ENCODE data around the gene PCDHB9. TPM values are rescaled to one million over a fixed set of nuclear protein-coding genes. Genes with fewer than 3 reads are reported as not detected.
"Not testable (repeated sequence)": the region's sequence is repeated elsewhere in the genome, so short reads cannot be mapped to it uniquely, and the experiment has no call there.

The PCDHB9 gene
- total and polyA plus RNA-seq, 2 donors (not counting 1 experiment from before 2014, with no cell fraction given): 0.12 TPM

DNA sequence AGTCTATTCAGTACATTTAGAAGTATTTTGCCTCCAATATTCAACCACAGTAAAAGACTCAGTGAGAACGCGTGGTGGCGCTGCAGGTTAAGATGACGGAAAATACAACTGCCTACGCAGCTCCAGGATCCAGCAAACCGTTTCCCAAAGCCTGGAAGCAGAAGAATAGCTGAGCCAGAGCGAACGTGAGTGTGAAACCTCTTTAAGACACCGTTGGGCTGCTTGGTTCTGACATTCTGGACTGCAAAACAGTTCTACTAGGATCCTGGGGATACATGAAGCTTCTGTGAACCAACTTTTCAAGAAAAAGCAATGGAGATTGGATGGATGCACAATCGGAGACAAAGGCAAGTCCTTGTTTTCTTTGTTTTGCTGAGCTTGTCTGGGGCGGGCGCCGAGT is 4.7 kb upstream of the PCDHB9 start, which contains the start of gene PCDHB16:
Gene PCDHB16 (plus strand): TSS at position 140 of the 400 bp plus-strand sequence. CDS start 173 bp downstream, at position 313.
- H4K20me1 ChIP-seq (ENCODE audit: control insufficient read depth, insufficient read depth, low read length, poor library complexity, severe bottlenecking): no peaks in the 10 kb centered on the region
- DNase-seq (no peak), ATAC-seq (ENCODE audit: low read depth) (no peak)
- no peak within 1 kb of the TSS for H3K27ac ChIP-seq (ENCODE audit: low read length in 2 of 2)
- TF ChIP-seq EZH2 (IDR thresholded peaks at IDR 0.05; ENCODE audit: borderline replicate concordance, insufficient read depth, low read depth, low read length, poor library complexity, severe bottlenecking): no peak
- TF ChIP-seq, protein P1, sequence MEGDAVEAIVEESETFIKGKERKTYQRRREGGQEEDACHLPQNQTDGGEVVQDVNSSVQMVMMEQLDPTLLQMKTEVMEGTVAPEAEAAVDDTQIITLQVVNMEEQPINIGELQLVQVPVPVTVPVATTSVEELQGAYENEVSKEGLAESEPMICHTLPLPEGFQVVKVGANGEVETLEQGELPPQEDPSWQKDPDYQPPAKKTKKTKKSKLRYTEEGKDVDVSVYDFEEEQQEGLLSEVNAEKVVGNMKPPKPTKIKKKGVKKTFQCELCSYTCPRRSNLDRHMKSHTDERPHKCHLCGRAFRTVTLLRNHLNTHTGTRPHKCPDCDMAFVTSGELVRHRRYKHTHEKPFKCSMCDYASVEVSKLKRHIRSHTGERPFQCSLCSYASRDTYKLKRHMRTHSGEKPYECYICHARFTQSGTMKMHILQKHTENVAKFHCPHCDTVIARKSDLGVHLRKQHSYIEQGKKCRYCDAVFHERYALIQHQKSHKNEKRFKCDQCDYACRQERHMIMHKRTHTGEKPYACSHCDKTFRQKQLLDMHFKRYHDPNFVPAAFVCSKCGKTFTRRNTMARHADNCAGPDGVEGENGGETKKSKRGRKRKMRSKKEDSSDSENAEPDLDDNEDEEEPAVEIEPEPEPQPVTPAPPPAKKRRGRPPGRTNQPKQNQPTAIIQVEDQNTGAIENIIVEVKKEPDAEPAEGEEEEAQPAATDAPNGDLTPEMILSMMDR (IDR thresholded peaks at IDR 0.05): no peak
- H3K27ac Mint-ChIP-seq: no peak within 1 kb of the TSS
- H3K79me2 ChIP-seq (ENCODE audit: control insufficient read depth, insufficient read depth, low read length): no peaks in the 10 kb centered on the region
- no peak within 1 kb of the TSS for H3K4me2 ChIP-seq (replicated peaks; ENCODE audit: low read depth, low read length, poor library complexity, severe bottlenecking)
- intact Hi-C loops (cut with micrococcal nuclease): loop anchor here (10.0 kb wide), 1 partner anchor 383 kb away; no protein-coding TSS in a partner anchor
- H3K4me3 Mint-ChIP-seq: no peak within 1 kb of the TSS
- H3K36me3 ChIP-seq (replicated peaks in 1 of 2; ENCODE audit: control extremely low read depth in 1 of 2, control insufficient read depth in 1 of 2, extremely low read depth in 1 of 2, insufficient read depth in 2 of 2, low read length in 1 of 2): no peaks in the 10 kb centered on the region
- WGBS (ENCODE audit: insufficient coverage): 19% methylated on average over 13 of the region's 13 CpGs
- peaks cover 0 to 10% (median 7%) of the 10 kb centered on the region in 4 experiments for H3K27me3 ChIP-seq (replicated peaks in 1 of 4; ENCODE audit: control extremely low read depth in 1 of 4, control insufficient read depth in 3 of 4, insufficient read depth in 4 of 4, low read length in 3 of 4)
- peaks cover 29% of the 10 kb centered on the region for H3K27me3 Mint-ChIP-seq
- H2AFZ ChIP-seq (ENCODE audit: insufficient read depth, low read depth, low read length, poor library complexity, severe bottlenecking): no peak within 1 kb of the TSS
- H3K4me1 ChIP-seq (ENCODE audit: control insufficient read depth in 2 of 2, insufficient read depth in 2 of 2, low read length in 2 of 2): peaks cover 0 to 4% of the 10 kb centered on the region in 2 donors
- no peak within 1 kb of the TSS for H3K4me3 ChIP-seq (ENCODE audit: control extremely low read depth in 1 of 5, extremely low read depth in 1 of 5, insufficient read depth in 1 of 5, low read depth in 2 of 5, low read length in 4 of 5)
- POLR2A ChIA-PET: no interaction called here
- H3K9me3 Mint-ChIP-seq (ENCODE audit: insufficient read depth): peaks cover 2% of the 10 kb centered on the region
- no peak within 1 kb of the TSS for H3K9ac ChIP-seq (ENCODE audit: low read length)
- H3K9me3 ChIP-seq (ENCODE audit: control extremely low read depth in 1 of 3, control insufficient read depth in 2 of 3, insufficient read depth in 1 of 3, low read length in 2 of 3): peaks cover 0 to 34% (median 5%) of the 10 kb centered on the region in 3 donors
- CTCF ChIA-PET: no interaction called here
- H3K4me1 Mint-ChIP-seq: peaks cover 5% of the 10 kb centered on the region

DNA sequence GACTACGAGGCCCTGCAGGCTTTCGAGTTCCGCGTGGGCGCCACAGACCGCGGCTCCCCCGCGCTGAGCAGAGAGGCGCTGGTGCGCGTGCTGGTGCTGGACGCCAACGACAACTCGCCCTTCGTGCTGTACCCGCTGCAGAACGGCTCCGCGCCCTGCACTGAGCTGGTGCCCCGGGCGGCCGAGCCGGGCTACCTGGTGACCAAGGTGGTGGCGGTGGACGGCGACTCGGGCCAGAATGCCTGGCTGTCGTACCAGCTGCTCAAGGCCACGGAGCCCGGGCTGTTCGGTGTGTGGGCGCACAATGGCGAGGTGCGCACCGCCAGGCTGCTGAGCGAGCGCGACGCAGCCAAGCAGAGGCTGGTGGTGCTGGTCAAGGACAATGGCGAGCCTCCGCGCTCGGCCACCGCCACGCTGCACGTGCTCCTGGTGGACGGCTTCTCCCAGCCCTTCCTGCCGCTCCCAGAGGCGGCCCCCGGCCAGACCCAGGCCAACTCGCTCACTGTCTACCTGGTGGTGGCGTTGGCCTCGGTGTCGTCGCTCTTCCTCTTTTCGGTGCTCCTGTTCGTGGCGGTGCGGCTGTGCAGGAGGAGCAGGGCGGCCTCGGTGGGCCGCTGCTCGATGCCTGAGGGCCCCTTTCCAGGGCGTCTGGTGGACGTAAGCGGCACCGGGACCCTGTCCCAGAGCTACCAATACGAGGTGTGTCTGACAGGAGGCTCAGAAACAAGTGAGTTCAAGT is 2.7 kb upstream of the PCDHB9 start:
- peaks cover 33% of the 10 kb centered on the region for H3K27me3 Mint-ChIP-seq
- H3K4me1 Mint-ChIP-seq; ATAC-seq (ENCODE audit: low read depth): not testable (repeated sequence)

DNA sequence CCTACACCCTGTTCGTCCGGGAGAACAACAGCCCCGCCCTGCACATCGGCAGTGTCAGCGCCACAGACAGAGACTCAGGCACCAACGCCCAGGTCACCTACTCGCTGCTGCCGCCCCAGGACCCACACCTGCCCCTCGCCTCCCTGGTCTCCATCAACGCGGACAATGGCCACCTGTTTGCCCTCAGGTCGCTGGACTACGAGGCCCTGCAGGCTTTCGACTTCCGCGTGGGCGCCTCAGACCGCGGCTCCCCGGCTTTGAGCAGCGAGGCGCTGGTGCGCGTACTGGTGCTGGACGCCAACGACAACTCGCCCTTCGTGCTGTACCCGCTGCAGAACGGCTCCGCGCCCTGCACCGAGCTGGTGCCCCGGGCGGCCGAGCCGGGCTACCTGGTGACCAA is 1.7 kb downstream of the PCDHB9 start:
- H3K27ac Mint-ChIP-seq; H3K36me3 ChIP-seq (replicated peaks in 1 of 2; ENCODE audit: control extremely low read depth in 1 of 2, control insufficient read depth in 1 of 2, extremely low read depth in 1 of 2, insufficient read depth in 2 of 2, low read length in 1 of 2); H2AFZ ChIP-seq (ENCODE audit: insufficient read depth, low read depth, low read length, poor library complexity, severe bottlenecking); H3K4me3 ChIP-seq (ENCODE audit: control extremely low read depth in 1 of 5, extremely low read depth in 1 of 5, insufficient read depth in 1 of 5, low read depth in 2 of 5, low read length in 4 of 5); POLR2A ChIA-PET; DNase-seq; H3K9ac ChIP-seq (ENCODE audit: low read length); ATAC-seq (ENCODE audit: low read depth); H3K4me2 ChIP-seq (replicated peaks; ENCODE audit: low read depth, low read length, poor library complexity, severe bottlenecking); H3K27ac ChIP-seq (ENCODE audit: low read length in 2 of 2); H3K4me3 Mint-ChIP-seq; H3K4me1 ChIP-seq (ENCODE audit: control insufficient read depth in 2 of 2, insufficient read depth in 2 of 2, low read length in 2 of 2); H3K27me3 ChIP-seq (replicated peaks in 1 of 4; ENCODE audit: control extremely low read depth in 1 of 4, control insufficient read depth in 3 of 4, insufficient read depth in 4 of 4, low read length in 3 of 4); H4K20me1 ChIP-seq (ENCODE audit: control insufficient read depth, insufficient read depth, low read length, poor library complexity, severe bottlenecking); H3K9me3 Mint-ChIP-seq (ENCODE audit: insufficient read depth); H3K79me2 ChIP-seq (ENCODE audit: control insufficient read depth, insufficient read depth, low read length); H3K4me1 Mint-ChIP-seq: not testable (repeated sequence)
- H3K27me3 Mint-ChIP-seq: peaks cover 26% of the 10 kb centered on the region
- H3K9me3 ChIP-seq (ENCODE audit: control extremely low read depth in 1 of 3, control insufficient read depth in 2 of 3, insufficient read depth in 1 of 3, low read length in 2 of 3): peaks cover 0 to 24% (median 6%) of the 10 kb centered on the region in 3 donors
- intact Hi-C loops (cut with micrococcal nuclease): loop anchor here (10.0 kb wide), 1 partner anchor 376 kb away; no protein-coding TSS in a partner anchor
- 53% methylated on average over 11 of the region's 37 CpGs for WGBS (ENCODE audit: insufficient coverage)
- CTCF ChIA-PET: interaction anchor here (1.6 kb wide), 1 partner anchor 378 kb away, joined by 4 read pairs; no protein-coding TSS in a partner anchor

More for the DNA sequence above, 2.7 kb upstream of the PCDHB9 start:
- H3K4me2 ChIP-seq (replicated peaks; ENCODE audit: low read depth, low read length, poor library complexity, severe bottlenecking); H4K20me1 ChIP-seq (ENCODE audit: control insufficient read depth, insufficient read depth, low read length, poor library complexity, severe bottlenecking); H3K79me2 ChIP-seq (ENCODE audit: control insufficient read depth, insufficient read depth, low read length); H3K4me1 ChIP-seq (ENCODE audit: control insufficient read depth in 2 of 2, insufficient read depth in 2 of 2, low read length in 2 of 2); H3K4me3 Mint-ChIP-seq; H3K4me3 ChIP-seq (ENCODE audit: control extremely low read depth in 1 of 5, extremely low read depth in 1 of 5, insufficient read depth in 1 of 5, low read depth in 2 of 5, low read length in 4 of 5); H3K9ac ChIP-seq (ENCODE audit: low read length); H3K36me3 ChIP-seq (replicated peaks in 1 of 2; ENCODE audit: control extremely low read depth in 1 of 2, control insufficient read depth in 1 of 2, extremely low read depth in 1 of 2, insufficient read depth in 2 of 2, low read length in 1 of 2); H3K27ac ChIP-seq (ENCODE audit: low read length in 2 of 2); CTCF ChIA-PET; POLR2A ChIA-PET; H3K9me3 Mint-ChIP-seq (ENCODE audit: insufficient read depth); H2AFZ ChIP-seq (ENCODE audit: insufficient read depth, low read depth, low read length, poor library complexity, severe bottlenecking); DNase-seq; H3K27ac Mint-ChIP-seq: not testable (repeated sequence)
- intact Hi-C loops (cut with micrococcal nuclease): loop anchor here (10.0 kb wide), 1 partner anchor 381 kb away; no protein-coding TSS in a partner anchor
- 39% methylated on average over 15 of the region's 69 CpGs for WGBS (ENCODE audit: insufficient coverage)
- peaks cover 0 to 14% (median 8%) of the 10 kb centered on the region in 4 experiments for H3K27me3 ChIP-seq (replicated peaks in 1 of 4; ENCODE audit: control extremely low read depth in 1 of 4, control insufficient read depth in 3 of 4, insufficient read depth in 4 of 4, low read length in 3 of 4)
- H3K9me3 ChIP-seq (ENCODE audit: control extremely low read depth in 1 of 3, control insufficient read depth in 2 of 3, insufficient read depth in 1 of 3, low read length in 2 of 3): peaks cover 0 to 36% (median 5%) of the 10 kb centered on the region in 3 donors

Measured in B cell (primary cell).